ENCODE results near the gene CCT3.

Gene CCT3

GRCh38 chr1:156368157-156368658 is 30.1 kb upstream of the CCT3 start:
- H3K27me3 ChIP-seq (ENCODE audit: control insufficient read depth, low read length): peaks cover 55% of the 10 kb centered on the region
- TF ChIP-seq EZH2phosphoT487 (IDR thresholded peaks at IDR 0.05; ENCODE audit: borderline replicate concordance, low read length) (no peak), CTCF (IDR thresholded peaks at IDR 0.05; ENCODE audit: low read depth, low read length, poor library complexity, severe bottlenecking) (no peak)
- H3F3A ChIP-seq (ENCODE audit: control insufficient read depth, insufficient read depth): no peaks in the 10 kb centered on the region
- no peaks in the 10 kb centered on the region for H3K36me3 ChIP-seq (ENCODE audit: control insufficient read depth, low read length)
- no peaks in the 10 kb centered on the region for H3K9me2 ChIP-seq (replicated peaks; ENCODE audit: control insufficient read depth, low read length)
- H4K20me1 ChIP-seq (ENCODE audit: control insufficient read depth, insufficient read depth, low read depth, low read length): no peaks in the 10 kb centered on the region
- no peaks in the 10 kb centered on the region for H3K9me3 ChIP-seq (ENCODE audit: control insufficient read depth, insufficient read depth, low read length)
- no peaks in the 10 kb centered on the region for H3K4me1 ChIP-seq (ENCODE audit: control insufficient read depth, low read length)
- no peaks in the 10 kb centered on the region for H3K79me2 ChIP-seq (ENCODE audit: control insufficient read depth, low read length)
- H3K4me3 ChIP-seq (ENCODE audit: low read length): no peak overlapping the region
- no peak overlapping the region for H3K27ac ChIP-seq (ENCODE audit: low read depth, low read length)
- no peak overlapping the region for H3K4me2 ChIP-seq (ENCODE audit: low read length)

- H3K36me3 ChIP-seq (ENCODE audit: control insufficient read depth, low read length): no peaks in the 10 kb centered on the region
- no peak overlapping the region for H3K4me2 ChIP-seq (ENCODE audit: low read length)
- no peaks in the 10 kb centered on the region for H3K9me3 ChIP-seq (ENCODE audit: control insufficient read depth, insufficient read depth, low read length)
- no peak overlapping the region for H3K4me3 ChIP-seq (ENCODE audit: low read length)
- TF ChIP-seq EZH2phosphoT487 (IDR thresholded peaks at IDR 0.05; ENCODE audit: borderline replicate concordance, low read length): no peak
- no peak for TF ChIP-seq CTCF (IDR thresholded peaks at IDR 0.05; ENCODE audit: low read depth, low read length, poor library complexity, severe bottlenecking)
- H4K20me1 ChIP-seq (ENCODE audit: control insufficient read depth, insufficient read depth, low read depth, low read length): no peaks in the 10 kb centered on the region
- H3K27me3 ChIP-seq (ENCODE audit: control insufficient read depth, low read length): peaks cover 51% of the 10 kb centered on the region
- no peaks in the 10 kb centered on the region for H3K79me2 ChIP-seq (ENCODE audit: control insufficient read depth, low read length)
- H3K27ac ChIP-seq (ENCODE audit: low read depth, low read length): no peak overlapping the region
- no peaks in the 10 kb centered on the region for H3F3A ChIP-seq (ENCODE audit: control insufficient read depth, insufficient read depth)
- H3K4me1 ChIP-seq (ENCODE audit: control insufficient read depth, low read length): no peaks in the 10 kb centered on the region
- H3K9me2 ChIP-seq (replicated peaks; ENCODE audit: control insufficient read depth, low read length): no peaks in the 10 kb centered on the region
These were observed 29.5 kb upstream of the CCT3 start for GRCh38 chr1:156367383-156368156.

GRCh38 chr1:156366378-156367166 is 28.5 kb upstream of the CCT3 start:
- Histone ChIP-seq H4K20me1 (ENCODE audit: control insufficient read depth, insufficient read depth, low read depth, low read length) (no peaks in the 10 kb centered on the region), H3F3A (ENCODE audit: control insufficient read depth, insufficient read depth) (no peaks in the 10 kb centered on the region), H3K9me2 (replicated peaks; ENCODE audit: control insufficient read depth, low read length) (no peaks in the 10 kb centered on the region), H3K4me1 (ENCODE audit: control insufficient read depth, low read length) (no peaks in the 10 kb centered on the region), H3K36me3 (ENCODE audit: control insufficient read depth, low read length) (no peaks in the 10 kb centered on the region), H3K4me2 (ENCODE audit: low read length) (no peak overlapping the region), H3K9me3 (ENCODE audit: control insufficient read depth, insufficient read depth, low read length) (no peaks in the 10 kb centered on the region), H3K79me2 (ENCODE audit: control insufficient read depth, low read length) (no peaks in the 10 kb centered on the region), H3K27me3 (ENCODE audit: control insufficient read depth, low read length) (peaks cover 42% of the 10 kb centered on the region), H3K4me3 (ENCODE audit: low read length) (no peak overlapping the region), H3K27ac (ENCODE audit: low read depth, low read length) (no peak overlapping the region)
- no peak for TF ChIP-seq EZH2phosphoT487 (IDR thresholded peaks at IDR 0.05; ENCODE audit: borderline replicate concordance, low read length)
- no peak for TF ChIP-seq CTCF (IDR thresholded peaks at IDR 0.05; ENCODE audit: low read depth, low read length, poor library complexity, severe bottlenecking)
